ENCODE results near the gene SARNP.

SARNP gene

DNA sequence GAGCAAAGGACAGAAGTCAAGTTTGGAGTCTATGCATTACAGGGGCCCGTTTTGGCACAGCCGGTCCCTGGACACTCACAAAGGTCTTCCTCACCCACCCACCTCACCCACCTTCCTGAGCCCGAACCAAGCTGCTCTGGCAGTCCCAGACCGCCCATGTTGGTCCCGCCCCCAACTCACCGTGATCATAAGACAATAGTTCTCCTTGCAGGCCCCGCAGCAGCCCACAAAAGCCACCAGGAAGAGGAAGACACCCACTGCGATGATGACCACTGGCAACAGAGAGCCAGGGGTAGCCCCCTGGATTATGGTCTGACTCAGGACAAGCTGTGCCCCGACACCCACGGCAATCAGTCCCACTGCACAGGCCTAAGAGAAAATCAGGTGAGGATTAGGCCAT lies 90.6 kb downstream of the SARNP start:
- FAIRE-seq (no peak), DNase-seq (ENCODE audit: low spot score) (no peak)

DNA sequence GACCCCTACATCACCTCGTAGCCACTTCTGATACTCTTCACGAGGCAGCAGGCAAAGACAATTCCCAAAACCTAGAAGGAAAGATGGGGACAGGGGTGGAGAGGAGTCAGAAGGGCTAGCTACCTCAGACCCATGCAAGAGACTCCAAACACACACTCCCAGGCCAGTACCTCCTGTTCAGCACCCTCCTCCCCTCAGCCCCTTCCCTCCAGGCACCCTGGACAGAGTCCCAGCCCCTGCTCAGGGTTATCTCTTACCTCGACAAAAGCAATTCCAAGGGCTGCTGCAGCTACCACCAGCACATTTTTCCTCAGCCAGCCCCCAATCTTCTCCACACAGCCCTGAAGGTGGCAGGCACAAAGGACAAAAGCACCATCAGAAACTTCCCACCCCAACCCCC lies 92.0 kb downstream of the SARNP start:
- FAIRE-seq (no peak), DNase-seq (ENCODE audit: low spot score) (no peak)

DNA sequence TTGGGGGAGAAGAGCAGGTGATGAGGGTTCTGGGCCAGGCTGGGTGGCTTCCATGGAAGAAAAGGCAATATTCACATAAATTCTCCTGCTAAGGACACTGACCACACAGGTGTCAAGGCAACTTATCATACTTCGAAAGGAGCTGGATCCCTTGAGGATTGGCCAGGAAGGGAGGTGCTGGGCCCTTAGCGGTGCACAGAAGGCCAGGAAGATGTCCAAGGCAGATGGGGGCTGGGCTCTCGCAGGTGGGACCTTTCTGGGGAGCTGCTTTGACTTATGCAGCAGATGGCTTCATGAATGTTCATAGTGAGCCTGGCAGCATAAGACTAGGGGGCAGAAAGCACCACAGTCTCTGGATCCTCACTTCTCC lies 92.6 kb downstream of the SARNP start:
- FAIRE-seq: no peak
- DNase-seq (ENCODE audit: low spot score): no peak

DNA sequence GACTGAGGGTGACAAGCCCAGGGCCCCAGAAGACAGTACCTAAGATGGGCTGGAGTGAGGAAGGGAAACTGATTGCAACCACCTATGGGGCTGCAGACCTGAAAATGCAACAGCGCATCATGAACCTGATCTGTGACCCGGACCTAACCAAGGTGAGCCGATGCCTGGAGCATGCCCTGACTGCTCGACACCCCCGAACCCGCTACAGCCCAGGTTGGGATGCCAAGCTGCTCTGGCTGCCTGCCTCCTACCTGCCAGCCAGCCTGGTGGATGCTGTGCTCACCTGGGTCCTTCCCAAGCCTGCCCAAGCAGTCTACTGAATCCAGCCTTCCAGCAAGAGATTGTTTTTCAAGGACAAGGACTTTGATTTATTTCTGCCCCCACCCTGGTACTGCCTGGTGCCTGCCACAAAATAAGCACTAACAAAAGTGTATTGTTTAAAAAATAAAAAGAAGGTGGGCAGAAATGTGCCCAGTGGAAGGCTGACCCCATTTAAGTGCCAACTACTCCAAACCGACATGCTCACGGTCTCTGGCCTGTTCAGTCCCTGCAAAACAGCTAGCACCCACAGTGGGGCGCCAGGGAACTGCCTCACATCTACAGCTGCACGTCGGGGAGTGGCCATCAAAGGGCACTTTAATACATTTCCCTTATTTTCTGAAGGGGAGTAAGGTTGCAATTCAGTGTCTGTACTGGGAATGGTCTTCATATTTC lies 93.1 kb downstream of the SARNP start:
- FAIRE-seq (no peak), DNase-seq (ENCODE audit: low spot score) (no peak)

DNA sequence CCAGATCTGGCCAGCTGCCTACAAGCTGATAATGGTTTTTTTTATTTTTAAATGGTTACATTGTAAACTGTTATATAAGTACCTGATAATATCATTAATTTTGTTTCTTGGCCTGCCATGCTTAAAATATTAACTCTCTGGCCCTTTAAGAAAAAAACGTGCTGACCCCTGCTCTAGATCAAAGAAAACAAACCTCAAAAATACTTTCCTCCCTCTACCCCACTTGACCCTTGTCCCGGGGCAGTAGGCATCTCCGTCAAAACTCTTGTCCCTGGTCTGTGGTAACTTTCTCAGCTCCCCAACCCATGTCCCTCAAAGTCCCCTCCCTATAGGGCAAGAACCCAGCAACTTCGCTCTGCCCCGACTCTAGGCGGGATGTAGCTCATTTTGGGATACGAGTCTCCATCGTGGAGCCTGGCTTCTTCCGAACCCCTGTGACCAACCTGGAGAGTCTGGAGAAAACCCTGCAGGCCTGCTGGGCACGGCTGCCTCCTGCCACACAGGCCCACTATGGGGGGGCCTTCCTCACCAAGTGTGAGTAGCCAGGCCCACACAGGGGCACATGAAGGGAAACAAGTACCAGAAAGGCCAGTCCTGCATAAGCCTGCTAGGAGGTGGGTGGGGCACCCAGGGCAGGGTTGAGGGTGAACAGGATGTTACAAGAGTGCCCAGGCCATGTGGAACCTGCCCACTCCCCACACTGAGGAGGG lies 93.9 kb downstream of the SARNP start:
- FAIRE-seq (no peak), DNase-seq (ENCODE audit: low spot score) (no peak)

DNA sequence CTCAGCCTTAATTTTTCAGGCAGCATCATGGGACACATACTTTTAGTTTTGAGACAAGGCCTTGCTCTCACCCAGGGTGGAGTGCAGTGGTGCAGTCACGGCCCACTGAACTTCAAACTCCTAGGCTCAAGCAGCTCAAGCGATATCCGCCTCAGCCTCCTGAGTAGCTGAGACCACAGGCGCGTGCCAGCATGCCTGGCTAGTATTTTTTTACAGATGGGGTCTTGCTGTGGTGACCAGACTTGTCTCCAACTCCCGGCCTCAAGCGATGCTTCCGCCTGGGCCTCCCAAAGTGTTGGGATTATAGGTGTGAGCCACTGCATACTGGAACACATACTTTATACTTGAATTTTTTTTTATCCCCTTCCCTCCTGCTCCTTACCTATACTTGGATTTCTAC lies 94.6 kb downstream of the SARNP start:
- no peak for FAIRE-seq
- DNase-seq (ENCODE audit: low spot score): peak; percentile 35

DNA sequence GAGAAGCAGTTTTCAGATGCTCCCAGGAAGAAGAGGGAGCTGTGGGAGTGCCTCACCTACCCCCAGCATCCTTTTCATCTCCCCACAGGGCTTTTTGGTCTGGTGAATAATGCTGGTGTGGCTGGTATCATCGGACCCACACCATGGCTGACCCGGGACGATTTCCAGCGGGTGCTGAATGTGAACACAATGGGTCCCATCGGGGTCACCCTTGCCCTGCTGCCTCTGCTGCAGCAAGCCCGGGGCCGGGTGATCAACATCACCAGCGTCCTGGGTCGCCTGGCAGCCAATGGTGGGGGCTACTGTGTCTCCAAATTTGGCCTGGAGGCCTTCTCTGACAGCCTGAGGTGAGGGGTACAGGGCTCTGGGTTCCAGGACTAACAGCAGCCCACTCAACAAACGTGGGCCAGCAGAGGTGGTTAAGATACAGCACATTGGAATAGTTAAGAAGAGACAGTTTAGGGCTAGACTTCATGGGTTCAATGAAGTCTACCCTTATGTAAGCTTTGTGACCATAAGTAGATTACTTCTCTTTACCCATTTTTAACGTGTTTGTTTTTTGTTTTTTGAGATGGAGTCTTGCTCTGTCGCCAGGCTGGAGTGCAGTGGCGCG lies 95.8 kb downstream of the SARNP start:
- FAIRE-seq (no peak), DNase-seq (ENCODE audit: low spot score) (no peak)

DNA sequence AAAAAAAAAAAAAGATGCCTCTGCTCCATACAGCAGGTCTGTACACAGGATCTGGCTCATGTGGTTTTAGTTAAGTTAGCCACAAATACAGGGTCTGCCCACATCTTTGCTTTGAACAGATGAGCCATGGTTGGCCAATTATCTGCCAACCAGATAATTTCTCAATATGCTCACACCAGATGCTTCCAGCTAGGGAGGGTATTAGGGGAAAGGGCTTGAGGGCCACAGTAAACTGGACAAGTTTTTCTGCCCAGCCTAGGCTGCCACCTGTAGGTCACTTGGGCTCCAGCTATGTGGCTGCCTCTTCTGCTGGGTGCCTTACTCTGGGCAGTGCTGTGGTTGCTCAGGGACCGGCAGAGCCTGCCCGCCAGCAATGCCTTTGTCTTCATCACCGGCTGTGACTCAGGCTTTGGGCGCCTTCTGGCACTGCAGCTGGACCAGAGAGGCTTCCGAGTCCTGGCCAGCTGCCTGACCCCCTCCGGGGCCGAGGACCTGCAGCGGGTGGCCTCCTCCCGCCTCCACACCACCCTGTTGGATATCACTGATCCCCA lies 96.6 kb downstream of the SARNP start:
- peak; percentile 75 for FAIRE-seq
- DNase-seq (ENCODE audit: low spot score): peak; percentile 95

DNA sequence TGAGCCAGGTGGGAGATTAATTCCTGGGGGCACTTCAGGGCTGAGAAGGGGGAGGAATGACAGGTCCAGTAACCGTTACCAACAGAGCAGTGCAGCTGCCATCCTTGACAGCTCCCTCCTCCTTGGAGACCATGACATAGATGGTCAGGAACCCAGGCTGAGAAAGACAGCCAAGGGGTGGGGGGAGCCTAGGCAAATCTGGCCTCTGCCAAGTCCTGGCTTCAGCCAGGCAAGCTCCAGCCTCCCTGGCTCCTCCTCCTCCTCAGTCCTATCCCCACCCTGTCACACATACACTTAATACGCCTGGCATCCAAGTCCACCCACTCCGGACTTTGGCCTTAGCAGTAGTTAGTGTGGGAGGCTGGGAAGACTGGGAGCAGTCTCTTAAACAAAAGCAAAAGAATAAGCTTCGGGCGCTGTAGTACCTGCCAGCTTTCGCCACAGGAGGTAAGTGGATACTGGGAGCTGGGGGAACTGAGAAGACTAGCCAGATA lies 97.4 kb downstream of the SARNP start, which contains the start of gene RDH5:
Gene RDH5 (plus strand): TSS at position 323 of the 494 bp plus-strand sequence. CDS start 792 bp downstream, outside the sequence.
- peak; percentile 57 for FAIRE-seq
- peak; percentile 83 for DNase-seq (ENCODE audit: low spot score)

DNA sequence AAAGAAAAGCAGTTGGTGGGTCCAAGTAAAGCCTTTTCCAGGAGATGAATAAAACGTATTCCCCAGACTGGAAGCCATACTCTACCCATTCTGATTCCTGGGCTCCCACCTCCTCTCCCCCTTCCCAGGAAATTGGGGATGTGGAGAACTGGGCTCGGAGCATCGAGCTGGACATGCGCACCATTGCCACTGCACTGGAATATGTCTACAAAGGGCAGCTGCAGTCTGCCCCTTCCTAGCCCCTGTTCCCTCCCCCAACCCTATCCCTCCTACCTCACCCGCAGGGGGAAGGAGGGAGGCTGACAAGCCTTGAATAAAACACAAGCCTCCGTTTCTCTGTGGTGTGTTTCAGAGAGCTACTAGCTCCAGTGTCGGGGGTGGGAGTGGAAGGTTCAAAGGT lies 98.2 kb downstream of the SARNP start:
- FAIRE-seq (no peak), DNase-seq (ENCODE audit: low spot score) (no peak)

DNA sequence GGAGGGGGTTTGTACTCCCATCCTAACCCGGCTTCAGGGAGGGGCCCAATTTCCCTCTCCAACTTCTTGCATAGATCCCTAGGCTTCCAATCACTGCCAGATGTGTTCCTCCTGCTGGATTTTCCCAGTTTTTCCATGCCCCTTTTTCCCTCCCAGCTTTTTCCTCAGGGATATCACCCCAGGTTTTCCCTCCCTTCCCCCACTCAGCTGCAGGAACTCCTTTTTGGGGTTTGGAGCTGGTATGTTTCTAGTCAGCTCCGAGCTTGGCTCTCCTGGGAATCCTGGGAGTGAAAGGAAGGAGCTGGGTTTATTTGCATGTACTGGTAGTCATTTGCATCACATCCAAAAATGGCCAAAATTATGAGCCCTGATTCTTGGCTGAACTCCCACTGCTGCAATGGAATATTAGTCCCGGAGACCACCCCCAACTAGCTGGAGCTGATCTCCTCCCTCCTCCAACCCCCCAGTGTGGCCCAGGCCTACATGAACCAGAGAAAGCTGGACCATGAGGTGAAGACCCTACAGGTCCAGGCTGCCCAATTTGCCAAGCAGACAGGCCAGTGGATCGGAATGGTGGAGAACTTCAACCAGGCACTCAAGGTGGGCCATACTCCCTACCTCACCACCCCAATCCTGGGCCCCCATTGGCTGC lies 98.8 kb downstream of the SARNP start:
- FAIRE-seq: no peak

DNA sequence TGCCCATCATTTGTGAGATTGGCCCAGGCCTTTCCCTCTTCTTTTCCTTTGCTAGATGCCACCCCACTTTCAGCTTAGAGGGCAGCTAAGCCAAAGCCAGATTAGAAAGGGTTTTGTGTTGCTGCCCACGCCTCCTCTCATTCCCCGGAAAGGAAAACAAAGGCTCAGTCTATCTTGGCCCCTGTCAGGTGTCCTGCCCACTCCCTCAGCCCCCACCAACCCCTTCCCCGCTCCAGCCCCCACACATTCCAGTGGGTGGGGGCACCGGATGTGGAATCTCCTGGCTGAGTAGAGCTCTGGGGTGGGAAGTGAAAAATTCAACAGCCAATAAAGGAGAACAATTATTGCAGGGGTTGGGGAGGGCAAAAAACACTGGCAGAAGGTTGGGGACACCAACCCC lies 99.5 kb downstream of the SARNP start:
- DNase-seq (ENCODE audit: low spot score) (no peak), FAIRE-seq (no peak)

More for the DNA sequence above, 98.8 kb downstream of the SARNP start:
- DNase-seq (ENCODE audit: low spot score): no peak

DNA sequence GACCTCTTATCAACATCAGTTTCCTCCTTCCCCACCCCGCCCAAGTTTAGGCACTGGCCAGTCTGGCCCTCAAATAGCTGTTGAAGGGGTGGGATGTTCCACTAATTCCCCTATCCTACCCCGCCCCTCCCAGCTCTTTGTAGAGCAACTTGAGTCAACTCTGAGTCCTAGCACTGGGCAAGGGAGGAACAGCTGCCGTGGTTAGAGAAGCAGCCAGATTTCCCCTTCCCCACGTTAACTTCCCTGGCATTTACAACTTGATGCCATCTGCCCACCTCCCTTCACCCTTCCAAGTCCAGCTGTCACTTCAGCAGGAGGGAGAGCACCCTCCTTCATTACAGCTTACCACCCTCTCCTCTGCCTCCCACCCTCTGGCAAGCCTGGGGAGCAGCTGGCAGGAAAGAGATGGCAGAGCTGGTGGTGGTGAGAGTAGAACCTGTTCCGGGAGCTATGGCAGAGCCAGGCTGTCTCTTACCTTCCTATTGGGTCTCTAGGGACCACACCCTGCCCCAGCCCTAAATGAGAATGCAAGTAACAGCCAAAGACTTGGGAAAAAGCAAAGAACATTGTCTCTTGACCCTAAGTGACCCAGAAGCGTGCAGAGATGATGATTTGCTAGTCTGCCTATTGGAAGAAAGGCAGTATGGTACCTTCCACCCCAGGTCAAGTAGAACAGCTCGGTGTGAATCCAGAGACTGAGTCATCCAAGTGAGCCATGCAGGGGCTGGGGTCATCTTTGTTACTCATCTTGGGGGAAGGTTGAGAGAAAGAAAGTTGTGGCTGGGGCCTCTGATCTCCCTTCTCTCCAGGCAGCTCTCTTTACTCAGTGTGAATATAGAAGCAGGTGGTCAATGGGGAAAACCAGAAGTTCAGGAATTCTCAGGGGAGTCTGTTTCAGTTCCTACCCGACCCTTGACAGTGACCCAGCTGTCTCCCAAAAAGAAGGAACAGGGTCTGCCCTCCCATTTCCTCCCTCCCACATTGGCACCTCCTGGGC lies 100.2 kb downstream of the SARNP start:
- DNase-seq (ENCODE audit: low spot score): peak; percentile 84
- peak; percentile 68 for FAIRE-seq

DNA sequence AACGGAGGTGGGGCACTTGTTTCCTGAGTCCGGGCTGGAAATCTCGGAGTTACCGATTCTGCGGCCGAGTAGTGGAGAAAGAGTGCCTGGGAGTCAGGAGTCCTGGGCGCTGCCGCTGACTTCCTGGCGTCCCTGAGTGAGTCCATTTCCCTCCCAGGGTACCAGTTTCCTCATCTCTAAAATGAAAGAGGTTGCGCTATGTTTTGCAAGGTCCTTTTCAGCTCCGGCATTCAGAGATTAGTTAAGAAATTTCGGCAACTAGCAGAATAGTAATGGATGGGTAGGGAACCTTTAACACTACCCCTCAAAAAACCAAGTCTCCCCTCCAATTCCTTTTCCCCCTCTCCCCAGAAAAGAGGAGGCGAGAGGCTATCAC lies 101.0 kb downstream of the SARNP start:
- DNase-seq (ENCODE audit: low spot score): no peak
- no peak for FAIRE-seq

DNA sequence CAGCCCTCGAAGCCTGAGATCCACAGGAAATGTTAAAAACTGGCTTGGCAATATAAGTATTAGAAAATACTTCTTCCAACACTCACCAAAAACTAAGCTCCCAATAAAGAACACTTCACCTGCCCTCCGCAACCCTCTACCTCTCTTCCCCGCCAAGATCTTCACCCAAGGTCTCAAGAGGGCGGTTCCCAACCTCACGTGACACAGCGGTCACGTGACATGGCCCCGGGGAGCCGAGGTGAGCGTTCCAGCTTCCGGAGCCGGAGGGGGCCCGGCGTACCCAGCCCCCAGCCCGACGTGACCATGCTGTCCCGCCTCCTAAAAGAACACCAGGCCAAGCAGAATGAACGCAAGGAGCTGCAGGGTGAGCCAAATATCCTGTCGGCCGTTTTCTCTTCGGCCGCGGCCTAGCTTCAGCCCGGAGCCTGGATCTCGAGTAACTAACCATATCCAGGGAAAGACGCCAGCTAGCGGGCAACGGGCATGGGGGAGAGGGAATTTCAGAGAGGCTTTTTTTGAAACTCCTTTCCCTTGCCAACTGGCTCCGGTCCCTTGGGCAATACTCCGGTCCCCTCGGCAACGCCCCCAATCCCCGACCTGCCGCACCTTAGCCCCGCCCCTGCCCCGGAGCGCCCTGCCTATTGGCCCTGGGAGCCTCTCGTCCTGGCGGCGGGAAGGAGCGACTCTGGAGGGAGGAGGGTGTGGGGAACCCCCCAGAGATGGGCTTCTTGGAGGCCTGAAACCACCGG lies 101.5 kb downstream of the SARNP start, which contains the start of gene BLOC1S1:
Gene BLOC1S1 (plus strand): TSS at position 214 of the 749 bp plus-strand sequence. CDS start 6 bp downstream, at position 220.
- FAIRE-seq: no peak
- DNase-seq (ENCODE audit: low spot score): peak; percentile 69

DNA sequence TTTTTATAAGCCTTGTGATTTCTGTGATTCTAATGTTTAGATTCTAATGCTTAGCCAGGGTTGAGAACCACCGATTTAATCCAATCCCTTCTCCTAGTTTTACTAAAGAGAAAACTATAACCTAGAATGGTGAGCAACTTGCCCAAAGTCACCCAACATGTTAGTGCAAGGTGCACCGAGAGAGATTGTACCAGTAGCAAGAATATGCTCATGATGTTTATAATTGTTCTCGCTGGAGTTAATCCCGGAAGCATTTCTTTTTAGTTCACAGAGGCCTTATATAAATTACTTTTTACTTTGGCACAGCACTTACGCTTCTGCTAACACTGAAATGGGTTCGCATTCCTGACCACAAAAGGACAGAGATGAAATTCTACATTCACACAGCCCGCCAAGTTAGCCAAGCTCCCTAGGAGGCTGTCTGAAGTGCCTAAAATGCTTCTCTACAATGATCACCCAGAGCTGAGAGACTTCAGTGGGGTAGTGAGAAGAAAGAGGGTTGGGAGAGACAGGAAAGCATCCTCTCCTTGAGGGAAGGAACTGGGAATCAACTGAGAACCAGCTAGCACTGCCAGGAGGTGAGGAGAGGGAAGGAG lies 102.3 kb downstream of the SARNP start:
- DNase-seq (ENCODE audit: low spot score) (no peak), FAIRE-seq (no peak)

DNA sequence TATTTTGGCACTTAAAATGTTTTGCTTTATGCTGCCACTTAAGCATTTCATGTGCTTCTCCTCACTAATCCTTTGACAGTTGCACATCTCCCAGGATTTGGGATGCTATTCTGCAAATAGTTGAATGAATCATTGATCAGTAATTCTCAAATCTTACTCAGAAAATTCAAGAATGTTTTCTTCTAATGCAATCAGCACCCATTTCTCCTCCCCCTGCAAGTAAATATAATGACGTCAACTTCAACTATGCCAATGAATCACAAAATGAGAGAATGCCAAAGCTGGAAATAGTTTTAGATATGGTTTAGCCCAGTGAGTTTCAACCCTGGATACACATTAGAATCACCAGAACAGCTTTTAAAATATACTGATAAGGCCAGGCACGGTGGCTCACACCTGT lies 103.8 kb downstream of the SARNP start:
- DNase-seq (ENCODE audit: low spot score) (peak; percentile 43), FAIRE-seq (no peak)

DNA sequence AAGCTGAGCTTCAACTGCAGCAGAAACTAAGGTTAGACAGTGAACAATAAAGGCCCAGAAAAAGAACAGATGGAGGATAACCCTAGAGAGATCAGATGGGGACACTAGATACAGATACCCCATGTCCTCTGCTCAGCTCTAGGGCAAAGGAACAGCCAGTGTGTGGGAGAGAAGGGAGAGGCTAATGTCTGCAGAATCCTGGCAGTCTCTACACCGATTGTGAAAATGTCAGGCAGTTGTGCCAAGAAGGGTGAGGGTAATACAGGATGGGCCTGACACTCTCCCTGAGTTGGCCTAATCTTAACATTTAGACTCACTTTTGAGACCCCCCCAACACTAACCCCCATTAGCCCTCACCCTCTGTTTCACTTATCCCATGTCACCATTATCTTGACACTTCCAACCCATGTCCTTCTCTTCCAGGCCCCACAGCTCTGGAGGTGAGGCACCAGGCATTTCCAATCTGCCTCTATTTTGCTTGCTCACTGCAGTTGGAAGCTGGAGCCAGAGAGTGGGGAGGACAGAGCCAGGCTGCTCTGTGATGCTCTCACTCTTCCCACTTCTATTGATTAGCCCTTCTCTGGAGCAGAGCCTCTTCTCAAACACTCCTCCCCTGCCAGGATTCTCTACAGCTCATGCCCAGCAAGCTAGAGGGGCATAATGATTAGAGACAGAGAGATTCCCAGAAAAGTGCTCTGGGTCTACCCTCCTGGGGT lies 104.7 kb downstream of the SARNP start:
- FAIRE-seq: no peak

More for the DNA sequence above, 104.7 kb downstream of the SARNP start:
- DNase-seq (ENCODE audit: low spot score): no peak

Data from RCC 7860 (cell line).